ENCODE measurements around the gene SETMAR.
"Not testable (repeated sequence)": the region's sequence is repeated elsewhere in the genome, so short reads cannot be mapped to it uniquely, and the experiment has no call there.

Gene SETMAR

GRCh38 chr3:4314688-4315087, 11.5 kb downstream of the SETMAR start:
- peak; percentile 60 for DNase-seq

- DNase-seq, result no peak
These were observed 17.1 kb downstream of the SETMAR start for GRCh38 chr3:4320096-4320911.

GRCh38 chr3:4321732-4322131, 18.6 kb downstream of the SETMAR start:
- no peak for DNase-seq

- DNase-seq, result peak; percentile 91
These were observed 19.5 kb downstream of the SETMAR start for GRCh38 chr3:4322635-4323034.

GRCh38 chr3:4323246-4324027, 20.3 kb downstream of the SETMAR start:
- peak; percentile 41 for DNase-seq

GRCh38 chr3:4326868-4327267, 23.7 kb downstream of the SETMAR start:
- no peak for DNase-seq

- not testable (repeated sequence) for DNase-seq
These were observed 26.6 kb downstream of the SETMAR start for GRCh38 chr3:4329806-4330205.

GRCh38 chr3:4332111-4332510, 28.9 kb downstream of the SETMAR start:
- DNase-seq, result no peak

GRCh38 chr3:4332574-4332973, 29.4 kb downstream of the SETMAR start:
- no peak for DNase-seq

GRCh38 chr3:4332991-4333390, 29.8 kb downstream of the SETMAR start:
- no peak for DNase-seq

GRCh38 chr3:4334548-4334947, 31.4 kb downstream of the SETMAR start:
- DNase-seq, result no peak

- DNase-seq, result no peak
These were observed 32.8 kb downstream of the SETMAR start for GRCh38 chr3:4335840-4336562.

- no peak for DNase-seq
These were observed 33.8 kb downstream of the SETMAR start for GRCh38 chr3:4336850-4337546.

- no peak for DNase-seq
These were observed 35.6 kb downstream of the SETMAR start for GRCh38 chr3:4338751-4339150.

GRCh38 chr3:4340077-4340410, 36.9 kb downstream of the SETMAR start:
- DNase-seq, result no peak

- peak; percentile 82 for DNase-seq
These were observed 37.5 kb downstream of the SETMAR start for GRCh38 chr3:4340411-4341335.

GRCh38 chr3:4341336-4341675, 38.1 kb downstream of the SETMAR start:
- no peak for DNase-seq

- DNase-seq, result no peak
These were observed 40.1 kb downstream of the SETMAR start for GRCh38 chr3:4343258-4343657.

GRCh38 chr3:4350789-4351163, 47.6 kb downstream of the SETMAR start:
- peak; percentile 92 for DNase-seq

GRCh38 chr3:4351164-4351855, 48.1 kb downstream of the SETMAR start:
- peak; percentile 86 for DNase-seq

GRCh38 chr3:4351872-4352271, 48.7 kb downstream of the SETMAR start:
- no peak for DNase-seq
